H9 (cell line): Measurements from ENCODE around the gene EXOSC1. TPM values are rescaled to one million over a fixed set of nuclear protein-coding genes. Genes with fewer than 3 reads are reported as not detected.
"Not testable (repeated sequence)": the region's sequence is repeated elsewhere in the genome, so short reads cannot be mapped to it uniquely, and the experiment has no call there.

Experiments used
- DNase-seq: peaks from one replicate; pipeline ENCODE4 v3.0.0-alpha.2; 2017
- H2AFZ ChIP-seq: one replicate; pipeline ENCODE4 v1.6.1; 2013; ENCODE audit warnings: mild to moderate bottlenecking, low read length, control low read depth, moderate library complexity
- H2AK5ac ChIP-seq: 2 replicates; pipeline ENCODE4 v1.6.1; 2013; ENCODE audit warnings: low read length, control low read depth, mixed read lengths; ENCODE audit not compliant: insufficient read length
- H2BK120ac ChIP-seq: one replicate; pipeline ENCODE4 v1.6.1; 2013; ENCODE audit warnings: low read depth, mild to moderate bottlenecking, low read length, control low read depth, inconsistent platforms; ENCODE audit not compliant: poor library complexity, severe bottlenecking
- H2BK12ac ChIP-seq: 2 replicates; pipeline ENCODE4 v1.6.1; 2013; ENCODE audit warnings: low read length, control low read depth, mixed read lengths, low read depth; ENCODE audit not compliant: insufficient read length
- H2BK15ac ChIP-seq: 2 replicates; pipeline ENCODE4 v1.6.1; 2013; ENCODE audit warnings: low read depth, low read length, control low read depth
- H2BK20ac ChIP-seq: one replicate; pipeline ENCODE4 v1.6.1; 2013; ENCODE audit warnings: low read depth, mild to moderate bottlenecking, low read length, control low read depth, inconsistent platforms; ENCODE audit not compliant: poor library complexity, severe bottlenecking
- H2BK5ac ChIP-seq: 2 replicates; pipeline ENCODE4 v1.6.1; 2013; ENCODE audit warnings: low read length, control low read depth, mixed read lengths; ENCODE audit not compliant: insufficient read length
- H3K14ac ChIP-seq: 2 replicates; pipeline ENCODE4 v1.6.1; 2013; ENCODE audit warnings: low read length, control low read depth; ENCODE audit not compliant: insufficient read depth
- H3K18ac ChIP-seq: 2 replicates; pipeline ENCODE4 v1.6.1; 2013; ENCODE audit warnings: low read depth, mild to moderate bottlenecking, mixed read lengths, low read length, control low read depth; ENCODE audit not compliant: insufficient read length
- H3K23ac ChIP-seq: 2 replicates; pipeline ENCODE4 v1.6.1; 2013; ENCODE audit warnings: low read length, control low read depth, mixed read lengths, low read depth; ENCODE audit not compliant: insufficient read length
- H3K23me2 ChIP-seq: 2 replicates; pipeline ENCODE4 v1.6.1; 2013; ENCODE audit warnings: low read depth, mild to moderate bottlenecking, mixed read lengths, low read length, control low read depth; ENCODE audit not compliant: insufficient read length, poor library complexity, severe bottlenecking
- H3K27ac ChIP-seq: 2 replicates; pipeline ENCODE4 v1.5.1; 2013; ENCODE audit warnings: low read length, control low read depth, mixed read lengths, low read depth; ENCODE audit not compliant: insufficient read length
- H3K27me3 ChIP-seq: 2 replicates; pipeline ENCODE4 v1.6.1; 2013; ENCODE audit warnings: low read length, control low read depth, inconsistent platforms; ENCODE audit not compliant: insufficient read depth
- H3K4ac ChIP-seq: 2 replicates; pipeline ENCODE4 v1.6.1; 2013; ENCODE audit warnings: low read depth, mild to moderate bottlenecking, control low read depth, inconsistent platforms, low read length, moderate library complexity
- H3K4me1 ChIP-seq: 2 replicates; pipeline ENCODE4 v1.6.1; 2013; ENCODE audit warnings: low read length, control low read depth, inconsistent platforms; ENCODE audit not compliant: insufficient read depth
- H3K4me2 ChIP-seq: 2 replicates; pipeline ENCODE4 v1.6.1; 2013; ENCODE audit warnings: low read length, control low read depth, mixed read lengths; ENCODE audit not compliant: insufficient read length, insufficient read depth
- H3K56ac ChIP-seq: 2 replicates; pipeline ENCODE4 v1.6.1; 2013; ENCODE audit warnings: low read depth, mild to moderate bottlenecking, mixed read lengths, low read length, control low read depth; ENCODE audit not compliant: insufficient read length
- H3K79me1 ChIP-seq: 2 replicates; pipeline ENCODE4 v1.6.1; 2013; ENCODE audit warnings: low read depth, mild to moderate bottlenecking, moderate library complexity, low read length, control low read depth, inconsistent platforms; ENCODE audit not compliant: insufficient read depth, poor library complexity, severe bottlenecking
- H3K79me2 ChIP-seq: 2 replicates; pipeline ENCODE4 v1.6.1; 2013; ENCODE audit warnings: low read length, control low read depth, inconsistent platforms; ENCODE audit not compliant: insufficient read depth
- H3K9ac ChIP-seq: 2 replicates; pipeline ENCODE4 v1.6.1; 2013; ENCODE audit warnings: low read length, control low read depth, mixed read lengths; ENCODE audit not compliant: insufficient read length; ENCODE audit errors: extremely low read depth
- H3K9me3 ChIP-seq: one replicate; pipeline ENCODE4 v1.6.1; 2013; ENCODE audit warnings: low read depth, low read length, inconsistent platforms; ENCODE audit not compliant: control insufficient read depth
- H3T11ph ChIP-seq: one replicate; pipeline ENCODE4 v1.6.1; 2013; ENCODE audit warnings: mild to moderate bottlenecking, low read length, control low read depth, inconsistent platforms
- H4K20me1 ChIP-seq: one replicate; pipeline ENCODE4 v1.6.1; 2013; ENCODE audit not compliant: control insufficient read depth, insufficient read length, insufficient read depth
- H4K5ac ChIP-seq: 2 replicates; pipeline ENCODE4 v1.6.1; 2013; ENCODE audit warnings: low read depth, mild to moderate bottlenecking, mixed read lengths, low read length, control low read depth; ENCODE audit not compliant: insufficient read length
- H4K8ac ChIP-seq: replicated peaks from 2 replicates; pipeline ENCODE4 v1.6.1; 2013; ENCODE audit warnings: low read length, control low read depth, mixed read lengths, low read depth; ENCODE audit not compliant: insufficient read length
- H4K91ac ChIP-seq: 2 replicates; pipeline ENCODE4 v1.6.1; 2013; ENCODE audit warnings: low read depth, mild to moderate bottlenecking, moderate library complexity, mixed read lengths, low read length, control low read depth; ENCODE audit not compliant: insufficient read length
- H3K27ac Mint-ChIP-seq, 3 experiments: 2 replicates in 2 of 3; 3 replicates in 1 of 3; pipeline ENCODE4 v1.8.0; 2020 to 2021; ENCODE audit warnings: mixed read lengths in 3 of 3, mild to moderate bottlenecking in 1 of 3, moderate library complexity in 1 of 3
- H3K27me3 Mint-ChIP-seq: 2 replicates; pipeline ENCODE4 v1.8.0; 2021; ENCODE audit warnings: low read depth, mild to moderate bottlenecking, moderate library complexity, mixed read lengths
- H3K36me3 Mint-ChIP-seq, 3 experiments: 2 replicates in 2 of 3; 3 replicates in 1 of 3; pipeline ENCODE4 v1.8.0; 2020 to 2021; ENCODE audit warnings: low read depth in 3 of 3, mixed read lengths in 3 of 3; ENCODE audit not compliant: insufficient read depth in 1 of 3
- H3K4me1 Mint-ChIP-seq, 2 experiments: 2 replicates each; pipeline ENCODE4 v1.8.0; 2020; ENCODE audit warnings: mixed read lengths in 2 of 2
- H3K4me3 Mint-ChIP-seq, 2 experiments: 2 replicates in 1 of 2; 3 replicates in 1 of 2; pipeline ENCODE4 v1.8.0; 2020 to 2021; ENCODE audit warnings: mild to moderate bottlenecking in 2 of 2, mixed read lengths in 2 of 2, moderate library complexity in 1 of 2
- H3K9me3 Mint-ChIP-seq, 2 experiments: 2 replicates in 1 of 2; 3 replicates in 1 of 2; pipeline ENCODE4 v1.8.0; 2020; ENCODE audit warnings: mild to moderate bottlenecking in 2 of 2, mixed read lengths in 2 of 2, moderate library complexity in 1 of 2
- WGBS: extraction: QIAGEN DNeasy Blood & Tissue Kit; methylation state at CpG from one replicate; pipeline ENCODE4 v1.1.7; 2013; ENCODE audit warnings: missing lambda C conversion rate, low lambda C conversion rate, mixed read lengths; ENCODE audit not compliant: insufficient read length; ENCODE audit errors: extremely low coverage; 5-methylcytosine and 5-hydroxymethylcytosine counted together
- total RNA-seq: library from RNA; stranded (reverse); gene quantifications from 2 replicates; pipeline ENCODE4 v1.2.1, GENCODE V29; 2021
- TF ChIP-seq, protein P1 (sequence below): fragments of 200-600 bp; sonication (generic); conservative IDR thresholded peaks from 3 replicates; pipeline ENCODE4 v1.8.0; 2021; ENCODE audit warnings: antibody characterized with exemption, mild to moderate bottlenecking

EXOSC1 gene
- total RNA-seq, 1 experiment from 2014 or later: 66.4 TPM

DNA sequence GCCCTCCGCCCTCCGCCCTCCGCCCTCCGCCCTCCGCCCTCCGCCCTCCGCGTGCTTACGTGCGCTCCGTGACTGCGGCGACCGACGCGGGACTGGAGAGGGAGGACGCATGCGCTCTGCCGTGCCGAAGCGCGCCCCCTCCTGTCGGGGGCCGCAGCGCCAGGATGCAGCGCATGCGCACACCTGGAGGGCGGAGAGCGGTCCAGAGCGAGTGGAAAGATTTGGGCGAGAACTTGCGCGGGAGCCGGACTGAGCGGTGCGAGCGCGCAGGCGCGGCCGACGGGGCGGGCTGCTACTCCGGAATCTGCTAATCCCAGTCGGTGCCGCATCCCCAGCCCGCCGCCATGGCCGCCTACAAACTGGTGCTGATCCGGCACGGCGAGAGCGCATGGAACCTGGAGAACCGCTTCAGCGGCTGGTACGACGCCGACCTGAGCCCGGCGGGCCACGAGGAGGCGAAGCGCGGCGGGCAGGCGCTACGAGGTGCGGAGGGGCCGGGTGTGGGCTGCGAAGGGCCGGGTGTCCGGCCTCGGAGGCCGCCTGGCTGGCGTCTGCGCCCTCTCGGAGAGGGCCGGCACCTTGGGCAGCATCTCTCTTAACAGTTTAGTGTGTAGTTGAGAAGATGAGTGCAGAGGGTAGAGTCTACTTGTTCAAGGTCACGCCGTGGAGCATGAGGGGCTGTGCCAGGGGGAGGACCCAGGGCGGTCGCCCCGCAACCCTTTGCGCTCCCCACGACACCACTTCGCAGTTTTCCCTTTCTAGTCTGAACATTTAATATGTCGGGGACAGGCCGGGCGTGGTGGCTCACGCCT is 19.6 kb downstream of the EXOSC1 start, which contains the start of gene PGAM1:
Gene PGAM1, plus strand, starts transcription at position 228 of the 812 bp plus-strand sequence. Its CDS starts 117 bp downstream, at position 345.
- H4K20me1 ChIP-seq: no peaks in the 10 kb centered on the region
- H3T11ph ChIP-seq: no peak within 1 kb of the TSS
- no peak within 1 kb of the TSS for H2BK15ac ChIP-seq
- peak within 1 kb of the TSS; percentile 18; the same call in 1 of the 2 replicates for H3K4ac ChIP-seq
- H2AFZ ChIP-seq: no peak within 1 kb of the TSS
- H3K14ac ChIP-seq: peak within 1 kb of the TSS; percentile 91
- peak within 1 kb of the TSS; percentile 95 for H3K18ac ChIP-seq
- H2BK12ac ChIP-seq: peak within 1 kb of the TSS; percentile 89
- H4K91ac ChIP-seq: no peak within 1 kb of the TSS
- no peak within 1 kb of the TSS for H2BK120ac ChIP-seq
- H3K4me1 ChIP-seq: no peaks in the 10 kb centered on the region
- peaks cover 9% of the 10 kb centered on the region for H3K23me2 ChIP-seq
- peaks cover 19% of the 10 kb centered on the region; the same call in 1 of the 2 replicates for H3K79me2 ChIP-seq
- TF ChIP-seq, protein P1, sequence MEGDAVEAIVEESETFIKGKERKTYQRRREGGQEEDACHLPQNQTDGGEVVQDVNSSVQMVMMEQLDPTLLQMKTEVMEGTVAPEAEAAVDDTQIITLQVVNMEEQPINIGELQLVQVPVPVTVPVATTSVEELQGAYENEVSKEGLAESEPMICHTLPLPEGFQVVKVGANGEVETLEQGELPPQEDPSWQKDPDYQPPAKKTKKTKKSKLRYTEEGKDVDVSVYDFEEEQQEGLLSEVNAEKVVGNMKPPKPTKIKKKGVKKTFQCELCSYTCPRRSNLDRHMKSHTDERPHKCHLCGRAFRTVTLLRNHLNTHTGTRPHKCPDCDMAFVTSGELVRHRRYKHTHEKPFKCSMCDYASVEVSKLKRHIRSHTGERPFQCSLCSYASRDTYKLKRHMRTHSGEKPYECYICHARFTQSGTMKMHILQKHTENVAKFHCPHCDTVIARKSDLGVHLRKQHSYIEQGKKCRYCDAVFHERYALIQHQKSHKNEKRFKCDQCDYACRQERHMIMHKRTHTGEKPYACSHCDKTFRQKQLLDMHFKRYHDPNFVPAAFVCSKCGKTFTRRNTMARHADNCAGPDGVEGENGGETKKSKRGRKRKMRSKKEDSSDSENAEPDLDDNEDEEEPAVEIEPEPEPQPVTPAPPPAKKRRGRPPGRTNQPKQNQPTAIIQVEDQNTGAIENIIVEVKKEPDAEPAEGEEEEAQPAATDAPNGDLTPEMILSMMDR: peak; percentile 69
- WGBS: no CpG with 5 or more reads among the region's 90 CpGs
- peaks cover 30 to 43% (median 35%) of the 10 kb centered on the region in 3 experiments for H3K36me3 Mint-ChIP-seq
- peak; percentile 97 for DNase-seq
- peak within 1 kb of the TSS; percentile 97 to 99 (median 99) for H3K27ac Mint-ChIP-seq
- peak within 1 kb of the TSS; percentile 99 for H3K9ac ChIP-seq
- H3K27me3 ChIP-seq: no peaks in the 10 kb centered on the region
- H3K79me1 ChIP-seq: no peaks in the 10 kb centered on the region
- no peaks in the 10 kb centered on the region for H3K9me3 ChIP-seq
- no peak within 1 kb of the TSS for H2BK20ac ChIP-seq
- no peak within 1 kb of the TSS for H4K8ac ChIP-seq
- H3K9me3 Mint-ChIP-seq: peaks cover 0 to 3% of the 10 kb centered on the region in 2 experiments; a peak in 2 of 5 replicates
- 0 out of 2 replicates have a peak, but pooled peaks cover 1% of the 10 kb centered on the region for H3K27me3 Mint-ChIP-seq
- no peak within 1 kb of the TSS for H3K23ac ChIP-seq
- H3K56ac ChIP-seq: peak within 1 kb of the TSS; percentile 34
- peak within 1 kb of the TSS; percentile 61 for H2BK5ac ChIP-seq
- peak within 1 kb of the TSS; percentile 83 for H3K4me2 ChIP-seq
- no peak within 1 kb of the TSS for H2AK5ac ChIP-seq
- H3K4me3 Mint-ChIP-seq: peak within 1 kb of the TSS; percentile 90 to 96
- peak within 1 kb of the TSS; percentile 74 for H3K27ac ChIP-seq
- peaks cover 17 to 19% of the 10 kb centered on the region in 2 experiments for H3K4me1 Mint-ChIP-seq
- no peak within 1 kb of the TSS for H4K5ac ChIP-seq

DNA sequence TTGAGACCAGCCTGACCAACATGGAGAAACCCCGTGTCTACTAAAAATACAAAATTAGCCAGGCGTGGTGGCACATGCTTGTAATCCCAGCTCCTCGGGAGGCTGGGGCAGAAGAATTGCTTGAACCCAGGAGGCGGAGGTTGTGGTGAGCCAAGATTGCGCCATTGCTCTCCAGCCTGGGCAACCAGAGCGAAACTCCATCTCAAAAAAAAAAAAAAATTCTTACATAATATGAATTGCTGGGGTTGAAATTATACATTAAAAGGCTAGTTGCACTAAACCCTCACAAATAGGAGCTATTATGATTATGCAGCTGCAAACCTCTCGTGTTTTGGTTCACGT is 22.1 kb downstream of the EXOSC1 start:
- H3K4me3 Mint-ChIP-seq, H3K27ac ChIP-seq: not testable (repeated sequence)
- H3K36me3 Mint-ChIP-seq: peaks cover 7 to 20% (median 15%) of the 10 kb centered on the region in 3 experiments

More for the DNA sequence above, 22.1 kb downstream of the EXOSC1 start:
- not testable (repeated sequence) for H2BK5ac ChIP-seq, H2AK5ac ChIP-seq, H3K4me2 ChIP-seq, H3K23me2 ChIP-seq, H4K91ac ChIP-seq, H3K56ac ChIP-seq, H3K27ac Mint-ChIP-seq, H3K79me1 ChIP-seq, H3K18ac ChIP-seq, H3K4me1 ChIP-seq, H2BK15ac ChIP-seq, H2BK12ac ChIP-seq, H3K27me3 ChIP-seq, H4K20me1 ChIP-seq, H3K9ac ChIP-seq, H3K9me3 ChIP-seq, H3K9me3 Mint-ChIP-seq, H2AFZ ChIP-seq, DNase-seq, H3K14ac ChIP-seq, H4K5ac ChIP-seq, H2BK20ac ChIP-seq, H3K23ac ChIP-seq, H4K8ac ChIP-seq, H2BK120ac ChIP-seq, H3K27me3 Mint-ChIP-seq, H3K4ac ChIP-seq, H3T11ph ChIP-seq
- H3K4me1 Mint-ChIP-seq: peaks cover 18 to 20% of the 10 kb centered on the region in 2 experiments
- WGBS: no CpG with 5 or more reads among the region's 8 CpGs
- H3K79me2 ChIP-seq: peaks cover 18% of the 10 kb centered on the region; the same call in 1 of the 2 replicates
